GM12892 (cell line): ENCODE measurements around the gene GLIS1.

Source experiments
- POLR2A ChIP-seq: IDR thresholded peaks from 2 replicates; pipeline ENCODE4 v1.6.1; 2011; ENCODE audit warnings: low read depth, low read length, control low read depth
- POLR2AphosphoS5 ChIP-seq: IDR thresholded peaks from 2 replicates; pipeline ENCODE4 v1.6.1; 2011; ENCODE audit warnings: low read depth, low read length, control low read depth
- TAF1 ChIP-seq: IDR thresholded peaks from 2 replicates; pipeline ENCODE4 v1.6.1; 2011; ENCODE audit warnings: low read depth, mild to moderate bottlenecking, control low read depth, low read length, borderline replicate concordance

- TF ChIP-seq POLR2A: no peak
- no peak for TF ChIP-seq TAF1
- no peak for TF ChIP-seq POLR2AphosphoS5
Measured at GRCh38 chr1:53584777-53585107, 154.2 kb downstream of the GLIS1 start.
